ENCODE measurements around the gene MICAL3.

MICAL3 gene

DNA sequence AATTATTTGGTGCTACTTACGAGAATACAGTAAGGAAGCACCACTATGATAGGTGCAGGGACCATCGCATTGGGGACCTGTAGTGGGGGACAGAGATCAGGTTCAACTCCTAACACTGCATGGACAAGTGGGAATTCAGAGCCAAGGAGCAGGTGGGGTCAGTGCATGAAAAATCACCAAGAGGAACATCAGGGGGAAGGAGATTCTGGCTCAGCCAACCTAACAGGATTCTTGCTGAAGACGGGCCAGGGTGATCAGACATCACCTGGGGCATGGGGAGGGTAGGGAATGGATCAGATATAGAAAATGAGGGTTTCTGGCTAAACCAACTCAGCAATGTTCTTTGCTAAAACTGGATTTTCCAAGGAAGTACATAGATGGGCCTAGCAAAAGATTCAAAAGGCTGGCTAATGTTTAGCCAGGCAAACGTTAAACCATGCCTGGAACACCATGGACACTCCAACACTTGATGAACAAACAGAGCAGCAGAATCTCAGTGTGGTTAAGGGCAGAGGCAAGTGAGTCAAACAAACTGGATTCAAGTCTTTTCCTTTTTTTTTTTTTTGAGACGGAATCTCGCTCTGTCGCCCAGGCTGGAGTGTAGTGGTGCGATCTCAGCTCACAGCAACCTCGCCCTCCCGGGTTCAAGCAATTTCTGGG is 70.0 kb downstream of the MICAL3 start:
- TF ChIP-seq, protein P1, sequence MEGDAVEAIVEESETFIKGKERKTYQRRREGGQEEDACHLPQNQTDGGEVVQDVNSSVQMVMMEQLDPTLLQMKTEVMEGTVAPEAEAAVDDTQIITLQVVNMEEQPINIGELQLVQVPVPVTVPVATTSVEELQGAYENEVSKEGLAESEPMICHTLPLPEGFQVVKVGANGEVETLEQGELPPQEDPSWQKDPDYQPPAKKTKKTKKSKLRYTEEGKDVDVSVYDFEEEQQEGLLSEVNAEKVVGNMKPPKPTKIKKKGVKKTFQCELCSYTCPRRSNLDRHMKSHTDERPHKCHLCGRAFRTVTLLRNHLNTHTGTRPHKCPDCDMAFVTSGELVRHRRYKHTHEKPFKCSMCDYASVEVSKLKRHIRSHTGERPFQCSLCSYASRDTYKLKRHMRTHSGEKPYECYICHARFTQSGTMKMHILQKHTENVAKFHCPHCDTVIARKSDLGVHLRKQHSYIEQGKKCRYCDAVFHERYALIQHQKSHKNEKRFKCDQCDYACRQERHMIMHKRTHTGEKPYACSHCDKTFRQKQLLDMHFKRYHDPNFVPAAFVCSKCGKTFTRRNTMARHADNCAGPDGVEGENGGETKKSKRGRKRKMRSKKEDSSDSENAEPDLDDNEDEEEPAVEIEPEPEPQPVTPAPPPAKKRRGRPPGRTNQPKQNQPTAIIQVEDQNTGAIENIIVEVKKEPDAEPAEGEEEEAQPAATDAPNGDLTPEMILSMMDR (IDR thresholded peaks at IDR 0.05; ENCODE audit: low read depth, low read length): no peak
- H3K4me3 ChIP-seq (ENCODE audit: low read depth, low read length): no peak overlapping the region

DNA sequence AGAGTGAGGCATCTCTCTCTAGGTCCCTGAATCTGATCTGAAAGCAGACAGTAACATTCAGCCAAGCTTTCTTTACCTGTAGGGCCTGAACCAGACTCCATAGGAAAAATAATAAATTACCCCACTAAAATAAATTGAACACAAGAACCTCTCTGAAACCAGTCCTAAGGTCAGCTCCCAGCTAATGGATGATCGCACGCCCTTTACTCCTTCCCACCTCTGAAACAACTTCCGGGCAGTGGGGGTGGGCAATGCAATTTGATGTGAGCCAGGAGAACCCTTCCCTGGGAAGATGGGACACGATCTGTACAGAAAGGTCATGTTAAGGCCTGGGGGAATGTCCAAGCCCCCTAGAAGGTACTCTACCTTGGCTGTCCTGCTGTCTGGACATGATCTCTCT is 71.2 kb downstream of the MICAL3 start:
- TF ChIP-seq, protein P1 (IDR thresholded peaks at IDR 0.05; ENCODE audit: low read depth, low read length): no peak
- no peak overlapping the region for H3K4me3 ChIP-seq (ENCODE audit: low read depth, low read length)

DNA sequence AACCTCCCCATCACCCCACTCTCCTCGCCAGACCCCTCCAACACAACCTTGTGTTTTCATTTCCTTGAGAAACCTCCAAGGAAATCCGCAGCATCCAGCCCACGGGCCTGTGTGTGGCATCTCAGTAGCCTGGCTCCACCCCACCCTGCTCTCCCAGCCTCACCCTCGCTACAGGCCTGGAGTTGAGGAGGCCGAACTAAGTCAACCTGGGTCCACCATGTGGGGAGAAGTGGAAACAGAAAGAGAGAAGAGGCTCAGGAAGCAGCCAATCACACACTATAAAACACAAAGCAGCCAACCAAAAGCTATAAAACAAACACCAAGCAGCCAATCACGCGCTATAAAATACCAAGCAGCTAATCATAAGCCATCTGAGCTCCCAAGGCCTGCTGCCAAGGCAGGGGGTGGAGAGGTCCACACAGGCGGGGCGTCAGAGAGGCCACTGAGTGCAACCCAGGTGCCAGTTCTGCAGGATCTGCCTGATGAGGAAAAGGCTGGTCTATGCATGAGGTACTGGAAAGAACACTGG is 72.0 kb downstream of the MICAL3 start:
- TF ChIP-seq, protein P1 (IDR thresholded peaks at IDR 0.05; ENCODE audit: low read depth, low read length): no peak

DNA sequence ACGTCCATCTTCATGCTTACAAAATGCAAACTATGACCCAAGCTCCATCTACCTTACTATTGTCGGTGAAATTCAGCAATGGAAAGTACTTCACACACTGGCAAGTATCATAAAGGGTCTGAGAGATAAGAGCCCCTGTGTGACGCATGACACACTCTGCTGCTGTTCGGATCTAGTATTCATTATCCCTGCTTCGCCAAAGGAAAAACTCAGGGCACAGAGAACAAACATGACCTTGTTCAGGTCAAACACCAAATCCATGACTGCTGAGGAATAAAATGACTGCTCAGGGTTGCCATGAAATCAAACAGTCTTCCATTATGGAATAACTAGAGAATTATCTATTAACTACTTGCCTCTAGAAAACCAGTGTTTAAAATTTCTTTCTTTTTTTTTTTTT is 73.0 kb downstream of the MICAL3 start:
- no peak overlapping the region for H3K4me3 ChIP-seq (ENCODE audit: low read depth, low read length)
- TF ChIP-seq, protein P1 (IDR thresholded peaks at IDR 0.05; ENCODE audit: low read depth, low read length): no peak

More for the DNA sequence above, 72.0 kb downstream of the MICAL3 start:
- no peak overlapping the region for H3K4me3 ChIP-seq (ENCODE audit: low read depth, low read length)

DNA sequence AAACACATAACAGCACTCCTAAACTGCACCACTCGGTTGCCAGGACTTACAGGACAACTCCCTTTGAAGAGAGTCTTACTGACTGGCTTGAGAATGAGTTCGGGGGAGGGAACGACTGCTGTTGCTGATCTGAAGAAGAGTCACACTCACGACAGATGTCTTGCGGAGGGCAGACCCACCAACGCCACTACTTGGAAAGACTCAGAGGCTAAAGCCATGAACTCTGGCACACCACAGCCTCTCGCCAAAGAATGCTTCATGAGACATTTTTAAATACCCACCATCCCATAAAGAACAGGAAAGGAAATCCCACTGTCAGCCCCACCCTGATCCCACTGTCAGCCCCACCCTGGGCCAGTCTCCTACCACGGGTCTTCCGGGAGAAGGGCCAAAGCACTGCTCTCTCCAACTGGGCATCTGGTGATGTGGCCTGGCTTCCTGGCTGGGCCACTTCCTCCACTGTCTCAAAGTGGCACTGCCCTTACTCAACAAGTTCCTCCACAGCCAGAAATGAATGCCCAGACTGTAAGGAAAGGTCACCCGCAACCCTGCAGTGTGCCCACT is 73.6 kb downstream of the MICAL3 start:
- no peak overlapping the region for H3K4me3 ChIP-seq (ENCODE audit: low read depth, low read length)
- TF ChIP-seq, protein P1 (IDR thresholded peaks at IDR 0.05; ENCODE audit: low read depth, low read length): no peak

DNA sequence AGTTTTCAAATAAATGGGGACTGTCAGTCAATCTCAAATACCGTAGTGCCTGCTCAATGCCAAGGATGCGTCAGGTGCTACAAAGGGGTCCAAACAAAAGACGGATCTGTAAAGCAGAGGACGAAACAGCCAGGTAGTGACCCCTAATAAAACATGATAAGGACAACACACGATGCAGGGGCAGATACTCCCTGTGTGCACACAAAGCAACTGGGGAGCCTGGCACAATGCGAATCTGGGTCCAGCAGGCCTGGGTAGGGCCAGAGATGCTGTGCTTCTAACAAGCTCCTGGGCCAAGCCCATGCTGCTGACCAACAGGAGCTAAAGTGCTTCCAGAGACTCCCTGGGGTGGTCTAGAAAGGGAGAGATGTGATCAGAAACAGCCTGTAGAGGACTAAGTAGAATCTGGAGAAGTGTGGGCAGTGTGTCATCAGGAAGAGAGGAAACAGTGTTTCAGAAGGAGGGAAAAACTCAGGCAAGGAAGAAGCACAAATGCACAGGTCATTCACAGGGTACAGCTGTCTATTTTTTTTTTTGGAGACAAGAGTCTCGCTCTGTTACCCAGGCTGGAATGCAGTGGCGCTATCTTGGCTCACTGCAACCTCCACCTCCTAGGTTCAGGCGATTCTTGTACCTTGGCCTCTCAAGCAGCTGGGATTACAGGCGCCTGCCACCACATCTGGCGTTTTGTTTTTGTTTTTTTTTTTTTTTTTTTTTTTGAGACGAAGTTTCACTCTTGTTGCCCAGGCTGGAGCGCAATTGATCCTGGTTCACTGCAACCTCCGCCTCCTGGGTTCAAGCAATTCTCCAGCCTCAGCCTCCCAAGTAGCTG is 74.5 kb downstream of the MICAL3 start:
- TF ChIP-seq, protein P1 (IDR thresholded peaks at IDR 0.05; ENCODE audit: low read depth, low read length): no peak

More for the DNA sequence above, 74.5 kb downstream of the MICAL3 start:
- no peak overlapping the region for H3K4me3 ChIP-seq (ENCODE audit: low read depth, low read length)

All from WI38 (cell line).